HFFc6 (cell line): ENCODE results near the gene ZFP91. TPM values are rescaled to one million over a fixed set of nuclear protein-coding genes. Genes with fewer than 3 reads are reported as not detected.

ENCODE experiments used
- DNase-seq: peaks from one replicate; pipeline ENCODE4 v3.0.0-alpha.2; 2018
- H3K27ac Mint-ChIP-seq: 2 replicates; pipeline ENCODE4 v1.8.0; 2020; ENCODE audit warnings: mild to moderate bottlenecking, mixed read lengths
- H3K27me3 Mint-ChIP-seq: 2 replicates; pipeline ENCODE4 v1.8.0; 2021; ENCODE audit warnings: mild to moderate bottlenecking, moderate library complexity, mixed read lengths; ENCODE audit not compliant: insufficient read depth
- H3K36me3 Mint-ChIP-seq: 2 replicates; pipeline ENCODE4 v1.8.0; 2021; ENCODE audit warnings: low read depth, mixed read lengths
- H3K4me1 Mint-ChIP-seq: 2 replicates; pipeline ENCODE4 v1.8.0; 2020; ENCODE audit warnings: low read depth, mixed read lengths
- H3K4me3 Mint-ChIP-seq: 2 replicates; pipeline ENCODE4 v1.8.0; 2020; ENCODE audit warnings: mild to moderate bottlenecking, moderate library complexity, mixed read lengths
- H3K9me3 Mint-ChIP-seq: 2 replicates; pipeline ENCODE4 v1.8.0; 2020; ENCODE audit warnings: mild to moderate bottlenecking, mixed read lengths
- total RNA-seq, 6 experiments: library from RNA; stranded (reverse); fragmentation: NEBNext Ultra II Directional; extraction: Animal tissue kit (Norgen Biotek cat#: 25700); gene quantifications; 2 replicates in 1 of 6; 3 replicates in 5 of 6; pipeline ENCODE4 v1.2.3, GENCODE V29; 2021
- TF ChIP-seq, protein P1 (sequence below): fragments of 200-600 bp; sonication (generic); IDR thresholded peaks from 2 replicates; pipeline ENCODE4 v1.5.0; 2021; ENCODE audit warnings: antibody characterized with exemption, mild to moderate bottlenecking

Gene ZFP91
- total RNA-seq, 6 experiments from 2014 or later, result 51.9 to 69.1 (median 59.4) TPM

DNA sequence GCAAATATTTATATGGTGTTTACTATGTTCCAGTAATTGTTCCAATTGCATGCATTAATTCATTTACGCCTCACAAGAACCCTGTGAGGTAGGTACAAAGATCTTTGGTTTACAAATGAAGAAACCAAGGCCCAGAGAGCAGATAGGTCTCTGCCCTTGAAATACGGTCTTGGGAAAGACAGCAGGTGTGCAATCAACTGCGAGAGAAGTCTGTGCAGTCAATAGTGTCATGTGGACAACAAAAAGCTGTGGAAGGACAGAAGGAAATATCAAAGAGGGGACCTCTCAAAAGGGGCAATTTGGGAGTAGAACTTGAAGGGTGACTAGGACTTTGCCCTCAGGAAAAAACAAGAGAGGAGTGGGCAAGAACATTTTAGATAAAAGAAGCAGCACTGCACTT, 52.5 kb downstream of the ZFP91 start:
- H3K4me3 Mint-ChIP-seq, result no peak overlapping the region
- no peaks in the 10 kb centered on the region for H3K9me3 Mint-ChIP-seq
- H3K27ac Mint-ChIP-seq, result no peak overlapping the region
- no peaks in the 10 kb centered on the region for H3K27me3 Mint-ChIP-seq
- no peak for DNase-seq
- H3K4me1 Mint-ChIP-seq, result peaks cover 37% of the 10 kb centered on the region
- TF ChIP-seq, protein P1, sequence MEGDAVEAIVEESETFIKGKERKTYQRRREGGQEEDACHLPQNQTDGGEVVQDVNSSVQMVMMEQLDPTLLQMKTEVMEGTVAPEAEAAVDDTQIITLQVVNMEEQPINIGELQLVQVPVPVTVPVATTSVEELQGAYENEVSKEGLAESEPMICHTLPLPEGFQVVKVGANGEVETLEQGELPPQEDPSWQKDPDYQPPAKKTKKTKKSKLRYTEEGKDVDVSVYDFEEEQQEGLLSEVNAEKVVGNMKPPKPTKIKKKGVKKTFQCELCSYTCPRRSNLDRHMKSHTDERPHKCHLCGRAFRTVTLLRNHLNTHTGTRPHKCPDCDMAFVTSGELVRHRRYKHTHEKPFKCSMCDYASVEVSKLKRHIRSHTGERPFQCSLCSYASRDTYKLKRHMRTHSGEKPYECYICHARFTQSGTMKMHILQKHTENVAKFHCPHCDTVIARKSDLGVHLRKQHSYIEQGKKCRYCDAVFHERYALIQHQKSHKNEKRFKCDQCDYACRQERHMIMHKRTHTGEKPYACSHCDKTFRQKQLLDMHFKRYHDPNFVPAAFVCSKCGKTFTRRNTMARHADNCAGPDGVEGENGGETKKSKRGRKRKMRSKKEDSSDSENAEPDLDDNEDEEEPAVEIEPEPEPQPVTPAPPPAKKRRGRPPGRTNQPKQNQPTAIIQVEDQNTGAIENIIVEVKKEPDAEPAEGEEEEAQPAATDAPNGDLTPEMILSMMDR, result no peak
- H3K36me3 Mint-ChIP-seq, result peaks cover 10% of the 10 kb centered on the region

DNA sequence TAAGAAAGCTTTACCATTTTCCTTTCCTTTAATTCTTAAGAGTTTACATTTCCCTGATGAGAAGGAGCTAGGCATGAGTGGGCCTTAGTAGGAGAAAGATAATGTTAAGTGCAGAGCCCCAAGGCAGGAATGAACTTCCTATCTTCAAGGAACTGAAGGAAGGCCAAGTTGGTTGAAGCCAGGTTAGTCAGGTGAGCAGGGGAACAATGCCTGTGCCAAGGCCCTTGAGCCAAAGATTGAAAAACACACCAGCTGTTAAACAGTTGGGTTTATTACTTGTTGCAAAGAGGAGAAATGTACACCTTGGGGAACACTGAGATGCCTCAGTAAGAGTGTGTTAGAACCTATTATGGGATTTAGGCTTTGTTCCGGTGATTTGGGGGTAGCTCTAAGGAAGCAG, 53.6 kb downstream of the ZFP91 start:
- Mint-ChIP-seq H3K27ac (no peak overlapping the region), H3K4me1 (peaks cover 26% of the 10 kb centered on the region), H3K4me3 (no peak overlapping the region), H3K27me3 (no peaks in the 10 kb centered on the region), H3K36me3 (peaks cover 4% of the 10 kb centered on the region; the same call in 1 of the 2 replicates), H3K9me3 (no peaks in the 10 kb centered on the region)
- TF ChIP-seq, protein P1, result no peak
- no peak for DNase-seq

DNA sequence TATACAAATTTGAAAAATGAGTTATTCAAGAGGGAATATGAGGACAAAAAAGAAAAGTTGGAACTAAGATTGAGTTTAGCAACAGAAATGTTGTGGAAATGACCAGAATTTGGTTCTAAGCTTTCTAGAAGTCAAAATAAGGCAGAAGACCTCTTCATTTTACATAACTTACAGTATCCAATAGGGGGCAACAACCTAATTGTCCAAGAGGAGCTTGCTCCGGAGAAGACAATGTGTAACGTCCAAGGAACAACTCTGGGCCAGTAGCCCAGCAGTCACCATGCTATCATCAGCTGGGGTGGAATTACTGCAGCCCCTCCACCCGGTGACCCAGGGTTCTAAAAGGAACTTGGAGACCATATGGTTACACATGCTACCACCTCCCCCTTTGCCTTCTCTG, 57.7 kb downstream of the ZFP91 start:
- H3K27me3 Mint-ChIP-seq, result peaks cover 8% of the 10 kb centered on the region
- DNase-seq, result no peak
- H3K9me3 Mint-ChIP-seq, result no peaks in the 10 kb centered on the region
- H3K36me3 Mint-ChIP-seq, result no peaks in the 10 kb centered on the region
- TF ChIP-seq, protein P1, result peak; percentile 49
- no peak overlapping the region for H3K27ac Mint-ChIP-seq
- no peaks in the 10 kb centered on the region for H3K4me1 Mint-ChIP-seq
- no peak overlapping the region for H3K4me3 Mint-ChIP-seq

DNA sequence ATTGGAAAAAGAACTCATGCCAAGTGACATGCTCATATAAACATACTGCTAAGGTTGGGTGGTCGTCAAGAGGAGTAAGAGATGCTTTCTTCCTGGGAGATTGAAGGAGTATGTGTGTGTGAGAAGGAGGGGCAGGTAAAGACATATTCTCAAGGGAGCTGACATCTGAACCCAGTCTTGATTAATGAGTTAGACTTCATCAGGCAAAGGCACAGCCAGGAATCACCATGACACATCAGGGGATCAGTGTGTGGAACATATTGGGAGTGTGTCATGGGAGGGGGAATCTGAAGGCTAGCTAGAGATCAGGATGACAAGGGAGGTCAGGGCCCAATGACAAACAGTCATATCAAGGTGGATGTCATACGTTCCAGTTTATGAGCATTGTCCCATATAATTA, 58.5 kb downstream of the ZFP91 start:
- no peak overlapping the region for H3K4me3 Mint-ChIP-seq
- H3K27me3 Mint-ChIP-seq, result peaks cover 8% of the 10 kb centered on the region
- no peak overlapping the region for H3K27ac Mint-ChIP-seq
- H3K9me3 Mint-ChIP-seq, result no peaks in the 10 kb centered on the region
- TF ChIP-seq, protein P1, result no peak
- DNase-seq, result no peak
- no peaks in the 10 kb centered on the region for H3K36me3 Mint-ChIP-seq
- H3K4me1 Mint-ChIP-seq, result no peaks in the 10 kb centered on the region

DNA sequence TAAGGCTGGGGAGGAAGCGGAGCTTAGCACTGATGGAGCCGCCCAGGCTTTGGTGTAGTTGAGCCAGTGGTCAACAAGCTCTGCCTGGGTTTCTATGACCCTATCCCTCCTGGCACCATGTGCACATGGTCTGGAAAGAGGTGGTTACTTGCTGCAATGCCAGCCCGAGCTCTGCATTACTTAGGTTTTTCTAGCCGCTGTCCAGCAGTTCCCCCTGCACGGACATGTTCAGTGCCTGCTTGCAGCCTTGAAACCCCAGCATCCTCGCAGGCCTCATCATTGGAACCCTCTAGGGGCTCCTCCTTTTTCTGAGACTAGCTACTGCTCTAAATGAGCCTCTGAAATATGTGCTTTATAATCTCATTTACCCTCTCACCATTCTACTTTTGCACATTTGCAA, 60.2 kb downstream of the ZFP91 start:
- peaks cover 8% of the 10 kb centered on the region for H3K27me3 Mint-ChIP-seq
- no peaks in the 10 kb centered on the region for H3K4me1 Mint-ChIP-seq
- no peak overlapping the region for H3K27ac Mint-ChIP-seq
- H3K36me3 Mint-ChIP-seq, result no peaks in the 10 kb centered on the region
- TF ChIP-seq, protein P1, result no peak
- no peak for DNase-seq
- no peak overlapping the region for H3K4me3 Mint-ChIP-seq
- H3K9me3 Mint-ChIP-seq, result no peaks in the 10 kb centered on the region

DNA sequence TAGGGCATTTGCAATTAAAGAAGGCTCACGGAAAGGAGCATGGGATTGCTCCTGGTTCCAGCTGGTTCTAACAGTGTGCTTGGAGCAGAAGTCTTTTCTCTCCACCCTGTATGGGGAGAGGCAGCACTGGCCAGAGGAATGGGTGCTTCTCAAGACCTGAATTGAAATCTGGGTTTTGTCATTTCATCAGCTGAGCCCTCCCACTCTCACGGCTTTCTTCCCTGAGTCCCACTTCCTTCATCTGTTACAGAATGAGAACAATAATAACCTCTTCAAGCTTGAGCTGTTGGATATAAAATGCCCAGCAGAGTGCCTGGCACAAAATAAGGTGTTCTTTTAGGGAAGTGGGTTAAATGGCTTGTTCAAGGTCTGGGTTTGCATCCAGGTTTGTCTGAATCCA, 60.8 kb downstream of the ZFP91 start:
- Mint-ChIP-seq H3K4me3 (no peak overlapping the region), H3K27me3 (peaks cover 8% of the 10 kb centered on the region), H3K9me3 (no peaks in the 10 kb centered on the region), H3K36me3 (no peaks in the 10 kb centered on the region), H3K4me1 (no peaks in the 10 kb centered on the region), H3K27ac (no peak overlapping the region)
- TF ChIP-seq, protein P1, result no peak
- no peak for DNase-seq
